Globus pallidus (tissue), 1 donor: ENCODE measurements around the gene CPEB3.
"Not testable (repeated sequence)": the region's sequence is repeated elsewhere in the genome, so short reads cannot be mapped to it uniquely, and the experiment has no call there.

ENCODE experiments used
- DNase-seq: peaks from one replicate; pipeline ENCODE4 v3.0.0-alpha.2; 2015; ENCODE audit warnings: low spot score

The CPEB3 gene

DNA sequence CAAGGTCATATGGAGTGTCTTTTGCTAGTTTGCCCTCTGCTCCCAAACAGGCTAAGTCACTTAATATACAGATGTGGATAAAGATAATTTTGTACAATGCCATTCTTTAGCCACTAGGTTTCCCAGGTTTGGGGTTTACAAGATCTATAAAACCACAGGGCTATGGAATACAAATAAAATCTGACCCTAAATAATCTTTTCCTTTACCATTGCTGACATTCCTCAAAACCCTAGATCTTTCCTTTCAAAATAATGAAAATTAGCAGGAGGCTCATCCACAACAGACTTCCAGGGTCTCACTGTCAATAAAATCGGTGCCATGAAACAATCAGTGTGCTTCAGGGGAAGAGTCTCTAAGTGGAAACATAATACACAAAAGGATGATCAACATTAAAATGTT lies 148.4 kb downstream of the CPEB3 start:
- DNase-seq: no peak

DNA sequence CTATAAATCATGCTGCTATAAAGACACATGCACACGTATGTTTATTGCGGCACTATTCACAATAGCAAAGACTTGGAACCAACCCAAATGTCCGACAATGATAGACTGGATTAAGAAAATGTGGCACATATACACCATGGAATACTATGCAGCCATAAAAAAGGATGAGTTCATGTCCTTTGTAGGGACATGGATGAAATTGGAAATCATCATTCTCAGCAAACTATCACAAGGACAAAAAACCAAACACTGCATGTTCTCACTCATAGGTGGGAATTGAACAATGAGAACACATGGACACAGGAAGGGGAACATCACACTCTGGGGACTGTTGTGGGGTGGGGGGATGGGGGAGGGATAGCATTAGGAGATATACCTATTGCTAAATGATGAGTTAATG lies 149.7 kb downstream of the CPEB3 start:
- DNase-seq: not testable (repeated sequence)

DNA sequence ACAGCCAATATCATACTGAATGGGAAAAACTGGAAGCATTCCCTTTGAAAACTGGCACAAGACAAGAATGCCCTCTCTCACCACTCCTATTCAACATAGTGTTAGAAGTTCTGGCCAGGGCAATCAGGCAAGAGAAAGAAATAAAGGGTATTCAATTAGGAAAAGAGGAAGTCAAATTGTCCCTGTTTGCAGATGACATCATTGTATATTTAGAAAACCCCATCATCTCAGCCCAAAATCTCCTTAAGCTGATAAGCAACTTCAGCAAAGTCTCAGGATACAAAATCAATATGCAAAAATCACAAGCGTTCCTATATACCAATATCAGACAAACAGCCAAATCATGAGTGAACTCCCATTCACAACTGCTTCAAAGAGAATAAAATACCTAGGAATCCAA lies 156.8 kb downstream of the CPEB3 start:
- DNase-seq: not testable (repeated sequence)

DNA sequence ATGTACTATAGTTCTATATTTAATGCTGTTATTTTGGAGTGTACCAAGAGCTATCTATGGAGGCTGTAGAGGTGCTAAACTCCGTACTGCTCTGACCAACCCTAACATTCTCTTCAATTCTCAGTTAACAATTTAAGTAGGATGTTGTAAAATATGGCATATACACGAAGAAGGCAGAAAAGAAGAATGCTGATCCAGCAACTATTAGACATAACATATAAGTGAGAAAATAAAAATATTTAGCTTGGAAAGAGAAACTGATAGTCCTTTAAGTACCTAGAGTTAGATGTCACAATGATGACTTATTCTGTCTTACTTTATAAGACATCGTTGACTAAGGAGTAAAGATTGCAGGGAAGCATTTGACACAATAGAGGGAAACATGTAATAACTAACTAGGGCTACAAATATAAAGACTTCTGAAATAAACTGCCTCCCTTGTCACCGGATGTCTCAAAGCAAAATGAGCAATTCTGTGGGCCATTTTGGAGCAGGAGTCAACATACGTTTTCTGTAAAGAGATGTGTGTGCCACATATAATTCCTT lies 159.5 kb downstream of the CPEB3 start:
- DNase-seq: no peak

DNA sequence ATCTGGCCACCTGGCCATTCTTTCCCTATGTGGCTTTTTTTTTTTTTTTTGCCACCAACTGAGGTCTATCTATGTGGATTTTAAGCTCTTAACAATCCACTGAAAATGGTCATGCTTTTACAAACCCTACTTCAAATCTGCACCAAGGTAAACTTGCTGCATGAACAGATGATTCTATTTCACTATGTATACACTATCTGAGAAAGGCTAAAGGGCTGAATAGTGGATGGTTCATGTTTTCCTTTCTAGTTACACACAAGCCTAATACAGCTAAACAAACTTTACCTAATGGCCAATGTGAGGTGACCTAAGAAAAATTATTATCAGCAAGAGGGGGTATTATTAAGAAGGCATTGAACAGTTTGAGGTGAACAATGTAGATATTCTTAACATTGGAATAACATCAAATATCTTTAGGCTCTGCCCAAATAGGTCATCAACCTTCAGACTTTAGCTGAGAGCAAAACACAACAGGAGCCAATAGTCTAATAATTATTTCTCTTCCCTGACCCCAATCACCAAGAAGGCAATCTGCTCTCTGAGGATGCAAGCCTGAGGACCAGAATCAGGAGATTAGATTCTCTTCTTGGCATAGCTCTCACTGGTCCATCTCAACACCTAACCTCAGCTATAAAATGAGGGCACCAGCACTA lies 160.1 kb downstream of the CPEB3 start:
- DNase-seq: no peak

DNA sequence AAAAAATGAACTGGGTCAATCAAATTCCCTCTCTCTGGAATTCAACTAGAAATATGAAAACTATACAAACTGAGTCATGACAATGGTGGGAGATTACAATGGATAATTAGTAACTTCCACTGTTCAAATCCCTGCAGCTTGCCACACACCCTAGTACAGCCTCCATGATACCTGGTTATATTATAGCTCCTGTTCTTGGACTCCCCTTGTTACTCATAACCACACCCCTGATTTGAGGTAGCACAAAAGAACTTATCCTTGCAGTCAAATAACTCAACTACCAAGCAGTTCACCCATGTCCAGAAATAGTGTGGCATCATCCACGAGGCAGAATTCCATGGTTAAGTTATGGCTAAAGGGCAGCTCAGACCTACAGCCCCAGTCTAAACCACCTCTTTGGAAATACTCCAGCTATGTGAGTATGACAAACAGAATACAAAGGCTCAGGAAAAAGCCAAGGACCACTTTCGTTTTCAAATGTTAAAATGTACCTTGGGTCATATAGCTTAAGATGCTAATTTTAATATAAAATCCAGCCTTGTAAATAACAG lies 164.7 kb downstream of the CPEB3 start:
- no peak for DNase-seq

DNA sequence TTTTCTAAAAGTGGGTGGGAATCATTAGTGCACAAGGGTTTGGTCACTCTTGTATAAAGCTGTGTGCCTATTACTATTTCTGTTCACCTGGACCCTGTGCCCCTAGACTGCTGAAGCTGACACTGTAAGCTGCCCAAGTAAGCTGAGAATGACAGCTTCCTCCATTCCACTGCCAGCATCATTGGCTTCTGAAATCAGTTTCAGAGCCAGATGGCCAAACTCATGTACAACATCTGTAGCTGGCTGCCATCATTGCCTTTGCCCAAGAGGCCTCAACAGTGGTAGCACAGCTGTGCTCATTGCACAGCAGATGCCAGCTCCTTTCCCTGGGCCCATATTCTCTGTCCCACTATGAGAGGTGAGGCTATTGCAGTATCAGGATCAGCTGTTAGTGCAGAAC lies 165.7 kb downstream of the CPEB3 start:
- no peak for DNase-seq

DNA sequence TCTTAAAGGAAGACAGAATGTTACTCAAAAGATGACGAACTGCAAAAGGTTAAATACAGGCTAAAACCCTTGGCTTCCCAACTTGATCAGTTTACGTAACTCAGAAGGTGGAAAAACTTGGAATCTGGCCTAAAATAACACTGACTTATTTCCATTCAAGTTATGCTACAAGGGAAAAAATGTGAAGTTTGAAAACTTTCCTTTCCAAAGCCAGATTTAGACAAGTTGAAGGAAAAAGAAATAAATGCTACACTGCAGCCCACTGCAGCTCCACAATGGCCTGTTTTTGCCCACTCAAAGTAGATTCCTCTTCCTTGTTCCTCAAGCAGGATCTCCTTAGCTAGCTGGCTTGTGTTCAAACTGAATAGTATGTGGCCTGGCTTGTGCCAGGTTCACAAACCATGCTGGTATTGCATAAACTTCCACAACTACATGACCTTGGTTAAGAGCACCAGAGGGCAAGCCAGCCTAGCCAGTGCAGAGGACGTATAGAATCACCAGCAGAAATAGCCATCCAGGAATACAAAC lies 166.2 kb downstream of the CPEB3 start:
- no peak for DNase-seq

DNA sequence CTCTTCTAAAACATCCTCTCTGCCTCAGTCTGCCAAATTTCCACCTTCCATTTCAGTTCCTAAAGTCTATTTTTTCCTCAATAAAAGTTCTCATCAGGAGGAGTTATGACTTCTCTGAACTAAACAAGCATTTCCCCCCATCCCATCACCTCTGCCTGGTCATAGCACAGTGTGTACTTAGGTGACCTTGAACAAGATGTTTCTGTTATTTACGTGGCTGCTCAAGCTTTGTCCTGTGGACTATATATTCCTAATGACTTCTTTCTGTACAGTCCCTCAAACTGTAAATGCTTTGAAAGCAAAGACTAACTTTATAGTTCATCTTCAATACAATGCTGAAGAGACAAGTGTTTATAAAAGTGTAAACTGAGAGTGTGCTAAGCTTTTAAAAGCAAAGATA lies 166.9 kb downstream of the CPEB3 start:
- DNase-seq: no peak

DNA sequence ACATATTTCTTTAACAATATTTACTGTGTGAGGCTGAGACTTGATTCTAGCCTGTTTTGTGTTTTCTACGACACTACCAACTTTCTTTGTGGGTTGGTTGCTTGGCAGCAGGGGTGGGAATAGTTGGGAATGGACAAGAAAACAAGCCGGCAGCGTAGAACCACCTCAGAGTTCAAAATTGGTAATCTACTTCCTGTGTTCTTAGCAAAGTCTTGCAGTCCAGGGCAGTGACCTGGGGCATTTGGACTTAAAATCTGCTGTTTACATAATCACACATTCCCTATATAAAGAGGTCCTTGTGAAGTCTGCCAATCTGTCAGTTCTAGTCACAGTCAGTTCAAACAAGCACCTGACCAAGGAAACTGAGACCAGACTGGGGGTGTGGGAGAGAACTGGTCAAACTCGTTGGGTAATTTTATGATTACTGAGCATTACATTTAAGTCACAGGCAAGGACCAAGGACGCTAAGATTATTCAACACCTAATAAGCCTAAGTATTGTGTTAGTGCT lies 167.9 kb downstream of the CPEB3 start:
- no peak for DNase-seq

DNA sequence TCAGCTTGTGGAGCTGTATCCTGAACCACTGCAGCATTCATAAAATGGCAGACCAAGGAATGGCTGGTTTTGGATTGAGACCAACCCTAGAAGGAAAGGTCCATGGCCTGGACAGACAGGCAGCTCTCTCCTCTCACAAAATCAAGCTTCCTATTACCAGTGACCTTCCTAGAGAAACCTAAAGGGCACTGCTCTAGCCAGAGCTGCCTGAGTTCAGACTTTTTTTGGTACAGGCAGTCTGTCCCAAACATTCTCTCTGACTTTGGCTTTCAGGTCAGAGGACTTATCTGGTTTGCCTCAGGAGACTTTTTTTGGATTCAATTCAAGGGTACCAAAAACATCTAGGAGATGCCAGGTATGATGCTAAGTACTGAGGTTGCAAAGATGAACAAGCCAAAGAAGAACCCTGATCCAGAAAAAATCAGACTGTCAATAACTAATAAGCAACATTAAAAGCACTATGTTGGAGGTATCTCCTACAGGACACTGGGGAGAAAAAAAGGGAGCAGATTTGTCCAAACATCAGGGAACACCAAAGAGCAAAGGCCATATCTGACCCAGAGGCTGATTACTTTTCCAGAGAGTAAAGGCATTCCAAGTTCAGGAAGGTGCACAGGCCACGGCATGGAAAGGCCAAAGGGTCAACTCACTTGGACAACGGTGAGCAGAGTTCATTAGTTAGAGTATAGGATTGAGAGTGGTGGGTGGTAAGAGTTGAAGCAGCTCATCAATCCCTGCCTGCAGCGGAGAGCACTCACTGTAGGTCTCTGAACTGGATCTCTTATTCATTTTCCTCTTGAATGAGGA lies 169.0 kb downstream of the CPEB3 start:
- no peak for DNase-seq

DNA sequence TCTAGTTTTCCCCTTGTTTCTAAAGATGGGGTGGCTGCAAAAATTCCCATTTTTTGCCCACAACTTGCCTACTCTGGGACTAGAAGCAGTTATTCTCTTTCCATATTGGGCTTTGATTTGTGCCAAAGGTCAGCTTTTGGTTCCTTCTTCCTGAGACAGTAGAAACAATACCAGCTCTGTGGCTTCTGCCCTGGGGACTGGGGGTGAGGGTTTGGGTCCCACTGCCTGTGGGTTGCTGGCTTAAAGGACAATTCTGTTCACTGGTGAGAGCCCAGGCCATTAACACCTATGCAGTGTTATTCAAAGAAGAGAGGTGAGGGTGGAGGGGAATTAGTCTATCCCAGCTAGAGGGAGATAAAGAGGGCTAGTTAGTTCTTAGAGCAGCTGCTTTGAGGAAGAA lies 171.5 kb downstream of the CPEB3 start:
- DNase-seq: no peak

DNA sequence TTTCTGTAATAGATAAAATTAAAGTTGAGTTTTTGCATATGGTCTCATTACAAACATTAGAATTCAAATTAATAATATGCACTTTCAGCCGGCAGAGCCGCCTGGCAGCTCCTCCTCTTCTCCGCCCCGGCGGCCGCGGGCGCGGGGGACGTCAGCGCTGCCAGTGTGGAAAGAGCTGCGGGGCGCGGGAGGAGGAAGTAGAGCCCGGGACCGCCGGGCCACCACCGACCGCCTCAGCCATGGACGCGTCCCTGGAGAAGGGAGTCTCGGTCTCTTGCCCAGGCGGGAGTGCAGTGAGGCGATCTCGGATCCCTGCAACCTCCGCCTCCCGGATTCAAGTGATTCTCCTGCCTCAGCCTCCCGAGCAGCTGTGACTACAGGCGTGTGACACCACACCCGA lies 176.0 kb downstream of the CPEB3 start:
- DNase-seq: not testable (repeated sequence)

DNA sequence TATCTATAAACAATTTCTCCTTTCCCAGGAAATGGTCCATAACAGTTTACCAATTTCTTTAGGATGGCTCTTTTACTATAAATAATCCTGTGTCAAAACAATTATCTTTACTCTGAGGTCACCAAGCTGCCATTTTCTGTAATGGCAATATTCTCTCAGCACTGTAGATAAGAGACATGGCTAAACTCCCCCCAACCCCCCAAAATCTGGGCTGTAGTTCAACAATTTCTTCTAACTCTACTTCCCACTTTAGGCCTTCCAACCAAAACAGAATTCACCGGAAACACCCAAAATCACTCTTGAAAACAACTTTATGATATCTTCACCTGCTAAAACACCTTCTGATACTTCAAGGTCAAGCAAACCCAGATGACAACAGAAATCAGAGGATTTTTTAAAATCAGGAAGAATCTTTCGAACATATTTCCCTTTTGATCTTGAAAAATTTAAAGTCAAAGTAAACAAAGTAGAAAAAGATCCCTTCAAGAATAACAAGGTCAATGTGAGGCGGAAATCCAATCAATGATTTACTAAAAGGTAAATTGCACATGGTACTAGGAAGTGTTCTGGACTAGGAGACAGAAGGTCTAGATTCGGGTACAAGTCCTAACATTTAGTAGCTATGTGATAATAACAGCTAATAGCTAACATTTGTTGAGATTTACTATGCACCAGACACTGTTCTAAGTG lies 176.8 kb downstream of the CPEB3 start:
- no peak for DNase-seq

DNA sequence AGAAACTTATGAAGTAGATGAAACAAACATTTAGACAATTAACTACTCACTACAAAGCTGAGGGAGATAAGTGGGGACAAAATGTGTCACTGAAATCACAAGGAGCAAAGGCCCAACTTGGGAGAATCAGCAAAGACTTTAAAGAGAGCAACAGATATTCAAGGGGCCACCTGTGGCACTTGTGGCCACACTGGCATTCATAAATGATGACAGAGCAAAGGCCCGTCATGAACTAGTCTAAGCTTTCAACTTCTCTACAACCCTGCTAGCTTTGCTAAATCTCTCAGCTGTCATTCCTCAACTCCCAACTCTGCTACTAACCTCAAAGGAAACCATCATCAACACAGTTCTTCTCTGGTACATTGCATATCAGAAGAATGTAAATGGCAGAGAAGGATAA lies 178.4 kb downstream of the CPEB3 start:
- DNase-seq: no peak

DNA sequence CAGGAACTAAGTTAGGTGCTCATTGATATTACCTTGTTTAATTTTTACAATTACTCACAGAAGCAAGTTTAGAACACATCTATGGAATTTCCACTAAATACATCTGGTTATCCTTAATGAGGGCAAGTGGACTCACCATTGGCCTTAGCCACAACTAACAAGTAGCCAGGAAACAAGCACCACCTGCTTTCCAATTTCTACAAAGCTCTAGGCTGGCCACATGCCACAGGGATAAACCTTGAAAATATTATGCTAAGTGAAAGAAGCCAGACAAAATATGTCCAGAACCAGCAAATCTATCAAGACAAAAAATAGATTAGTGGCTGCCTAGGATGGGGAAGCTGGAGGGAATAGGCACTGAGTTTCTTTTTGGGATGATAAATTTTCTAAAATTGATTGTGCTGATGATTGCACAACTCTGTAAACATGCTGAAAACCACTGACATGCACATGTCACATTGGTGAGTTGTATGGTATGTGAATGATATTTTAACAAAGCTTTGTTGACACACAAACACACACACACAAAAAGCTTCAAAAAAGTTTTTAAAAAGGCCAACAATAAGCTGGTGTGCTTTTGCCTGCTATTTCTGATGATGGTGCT lies 179.4 kb downstream of the CPEB3 start:
- DNase-seq: no peak

DNA sequence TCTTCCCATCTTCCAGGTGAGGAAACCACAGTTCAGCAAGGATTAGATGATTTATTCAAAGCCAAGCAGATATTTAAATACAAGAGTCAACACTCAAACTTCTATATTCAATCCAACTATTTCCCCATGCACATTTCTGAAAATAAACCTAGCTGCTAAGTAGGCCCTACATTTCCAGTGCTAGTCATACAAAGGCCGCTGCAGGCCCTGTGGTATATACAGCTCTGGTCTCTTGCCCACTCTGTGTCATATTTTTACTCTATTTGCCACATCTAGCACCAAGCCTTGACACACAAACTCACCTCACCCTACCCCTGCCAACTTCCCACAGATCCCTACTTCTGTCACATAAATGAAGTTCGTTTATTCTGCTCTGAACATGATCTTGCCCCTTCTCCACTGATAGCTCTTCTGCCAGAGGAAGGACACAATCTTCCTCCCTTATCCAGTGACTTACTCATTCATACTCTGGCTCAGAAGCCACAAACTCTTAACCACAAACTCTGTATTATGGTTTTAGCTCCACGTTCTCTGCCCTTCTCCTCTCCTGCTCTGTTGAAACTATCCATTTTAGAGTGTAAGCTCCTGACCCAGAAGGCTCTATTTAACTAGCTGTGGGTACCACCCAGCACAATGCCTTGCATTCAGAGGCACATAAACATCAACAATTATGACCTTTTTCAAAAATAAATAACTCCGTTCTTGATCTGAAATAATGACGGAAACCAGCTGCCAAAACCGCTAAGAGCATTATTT lies 180.7 kb downstream of the CPEB3 start:
- no peak for DNase-seq

DNA sequence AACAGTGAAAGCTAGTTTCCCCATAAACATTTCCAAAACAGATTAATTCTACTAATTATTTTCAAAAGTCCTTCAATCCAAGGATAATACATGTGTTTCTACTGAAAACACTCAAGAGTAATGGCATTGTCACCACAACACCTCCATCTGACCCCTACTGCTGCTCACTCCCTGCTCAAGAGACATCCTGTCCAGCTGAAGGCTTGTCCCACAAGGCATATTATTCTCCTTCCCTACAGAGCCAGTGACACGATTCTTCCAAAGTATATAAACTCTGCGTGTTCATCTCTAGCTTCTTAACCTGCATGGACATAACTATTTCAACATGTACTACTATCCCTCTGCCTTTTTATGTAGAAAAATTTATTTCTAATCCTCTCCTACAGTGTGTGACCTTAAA lies 182.1 kb downstream of the CPEB3 start:
- no peak for DNase-seq

DNA sequence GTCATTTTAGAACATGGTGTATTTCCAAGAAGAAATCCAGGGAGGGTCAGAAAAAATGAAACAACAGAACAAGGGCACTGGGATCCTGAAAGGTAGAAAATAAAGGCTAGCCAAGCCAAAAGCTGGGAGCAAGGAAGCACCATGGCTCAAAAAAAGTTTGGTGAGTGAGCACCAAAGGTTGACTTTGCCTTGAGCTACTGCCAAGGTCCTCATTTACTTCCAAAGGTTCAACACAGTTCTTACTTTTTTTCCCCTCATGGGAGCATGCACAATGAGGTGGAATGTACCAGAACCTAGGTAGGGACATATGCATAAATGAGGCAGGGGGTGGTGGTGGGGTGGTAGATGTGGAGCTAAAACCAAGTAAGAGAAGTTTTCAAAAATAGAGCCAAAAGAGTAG lies 182.8 kb downstream of the CPEB3 start:
- DNase-seq: no peak

DNA sequence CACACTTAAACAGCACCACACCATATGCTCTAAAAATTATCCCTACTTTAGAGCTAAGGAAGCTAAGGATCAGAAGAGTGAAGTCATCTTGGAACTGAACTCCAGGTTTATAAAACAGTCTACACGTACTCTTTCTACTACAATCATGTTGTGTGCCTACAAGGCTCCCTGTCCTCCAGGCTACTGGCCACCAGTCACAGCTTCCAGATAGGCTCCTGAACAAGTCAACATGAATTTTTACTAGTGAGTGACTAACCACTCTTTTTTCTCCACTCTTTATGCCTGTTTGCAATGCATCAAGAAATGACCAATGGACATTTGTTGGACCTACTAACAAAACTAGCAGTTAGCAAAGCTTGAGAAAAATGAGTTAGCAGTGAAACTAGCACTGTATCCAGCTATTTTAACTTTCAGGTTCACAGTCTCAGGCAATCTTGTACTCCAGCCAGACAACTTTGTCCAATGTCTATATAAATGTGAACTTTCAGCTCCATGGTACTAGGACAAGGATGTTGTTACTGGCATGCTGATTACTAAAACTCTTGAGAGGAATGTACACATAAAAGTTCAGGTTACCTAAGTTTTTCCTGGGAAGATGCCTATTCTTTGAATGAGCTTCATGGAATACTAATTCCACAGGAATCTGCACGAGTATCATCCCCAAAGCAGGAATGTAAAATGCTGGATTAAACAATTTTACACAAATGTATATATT lies 187.3 kb downstream of the CPEB3 start:
- DNase-seq: no peak
